ENCODE measurements around the gene LYZ. TPM values are rescaled to one million over a fixed set of nuclear protein-coding genes. Genes with fewer than 3 reads are reported as not detected.

The LYZ gene
- total RNA-seq = 100 to 1,000 TPM in 2 of 3 donors, 10 to 100 TPM in 1; 83.1 to 337 (median 146) TPM
- total RNA-seq (2013) = 267 TPM

DNA sequence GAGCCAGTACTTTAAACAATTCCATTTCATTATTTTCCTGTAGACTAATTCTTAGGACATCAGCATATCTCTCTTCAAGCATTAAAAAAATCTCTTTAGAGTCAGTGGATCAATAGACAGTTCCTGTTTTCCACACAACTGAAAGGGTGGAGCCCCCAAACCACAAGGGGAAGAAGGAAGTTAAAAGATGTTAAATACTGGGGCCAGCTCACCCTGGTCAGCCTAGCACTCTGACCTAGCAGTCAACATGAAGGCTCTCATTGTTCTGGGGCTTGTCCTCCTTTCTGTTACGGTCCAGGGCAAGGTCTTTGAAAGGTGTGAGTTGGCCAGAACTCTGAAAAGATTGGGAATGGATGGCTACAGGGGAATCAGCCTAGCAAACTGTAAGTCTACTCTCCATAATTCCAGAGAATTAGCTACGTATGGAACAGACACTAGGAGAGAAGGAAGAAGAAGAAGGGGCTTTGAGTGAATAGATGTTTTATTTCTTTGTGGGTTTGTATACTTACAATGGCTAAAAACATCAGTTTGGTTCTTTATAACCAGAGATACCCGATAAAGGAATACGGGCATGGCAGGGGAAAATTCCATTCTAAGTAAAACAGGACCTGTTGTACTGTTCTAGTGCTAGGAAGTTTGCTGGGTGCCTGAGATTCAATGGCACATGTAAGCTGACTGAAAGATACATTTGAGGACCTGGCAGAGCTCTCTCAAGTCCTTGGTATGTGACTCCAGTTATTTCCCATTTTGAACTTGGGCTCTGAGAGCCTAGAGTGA is at the start of gene LYZ:
Gene LYZ, plus strand, starts transcription at position 220 of the 777 bp plus-strand sequence. Its CDS starts 28 bp downstream, at position 248.
- WGBS (ENCODE audit: insufficient coverage) = 95% methylated on average over 2 of the region's 4 CpGs
- TF ChIP-seq, protein P1, sequence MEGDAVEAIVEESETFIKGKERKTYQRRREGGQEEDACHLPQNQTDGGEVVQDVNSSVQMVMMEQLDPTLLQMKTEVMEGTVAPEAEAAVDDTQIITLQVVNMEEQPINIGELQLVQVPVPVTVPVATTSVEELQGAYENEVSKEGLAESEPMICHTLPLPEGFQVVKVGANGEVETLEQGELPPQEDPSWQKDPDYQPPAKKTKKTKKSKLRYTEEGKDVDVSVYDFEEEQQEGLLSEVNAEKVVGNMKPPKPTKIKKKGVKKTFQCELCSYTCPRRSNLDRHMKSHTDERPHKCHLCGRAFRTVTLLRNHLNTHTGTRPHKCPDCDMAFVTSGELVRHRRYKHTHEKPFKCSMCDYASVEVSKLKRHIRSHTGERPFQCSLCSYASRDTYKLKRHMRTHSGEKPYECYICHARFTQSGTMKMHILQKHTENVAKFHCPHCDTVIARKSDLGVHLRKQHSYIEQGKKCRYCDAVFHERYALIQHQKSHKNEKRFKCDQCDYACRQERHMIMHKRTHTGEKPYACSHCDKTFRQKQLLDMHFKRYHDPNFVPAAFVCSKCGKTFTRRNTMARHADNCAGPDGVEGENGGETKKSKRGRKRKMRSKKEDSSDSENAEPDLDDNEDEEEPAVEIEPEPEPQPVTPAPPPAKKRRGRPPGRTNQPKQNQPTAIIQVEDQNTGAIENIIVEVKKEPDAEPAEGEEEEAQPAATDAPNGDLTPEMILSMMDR (IDR thresholded peaks at IDR 0.05) = no peak
- no peaks in the 10 kb centered on the region for H3K4me1 Mint-ChIP-seq
- no peak within 1 kb of the TSS for H3K27ac ChIP-seq (ENCODE audit: low read length)
- H3K4me3 ChIP-seq (ENCODE audit: low read length) = no peak within 1 kb of the TSS
- no peaks in the 10 kb centered on the region for H3K27me3 Mint-ChIP-seq (ENCODE audit: low read depth in 2 of 2)
- DNase-seq (no peak), ATAC-seq (peak in 2 of 3 donors; percentile 34 to 70)
- intact Hi-C loops (cut with micrococcal nuclease) = no loop called here
- no peaks in the 10 kb centered on the region for H3K36me3 Mint-ChIP-seq
- H3K4me3 Mint-ChIP-seq = no peak within 1 kb of the TSS
- H3K27me3 ChIP-seq (ENCODE audit: control insufficient read depth, insufficient read depth, low read length) = no peaks in the 10 kb centered on the region
- no peaks in the 10 kb centered on the region for H3K36me3 ChIP-seq (ENCODE audit: control insufficient read depth, insufficient read depth, low read length)
- H3K9me3 Mint-ChIP-seq = no peaks in the 10 kb centered on the region
- H3K9me3 ChIP-seq (ENCODE audit: control insufficient read depth, insufficient read depth, low read length) = no peaks in the 10 kb centered on the region
- no peak within 1 kb of the TSS for H3K27ac Mint-ChIP-seq
- no peaks in the 10 kb centered on the region for H3K4me1 ChIP-seq (ENCODE audit: control insufficient read depth, insufficient read depth, low read length)

GRCh38 chr12:69298947-69299346 is 49.2 kb upstream of the LYZ start:
- Histone ChIP-seq H3K27ac (ENCODE audit: low read length) (no peak overlapping the region), H3K9me3 (ENCODE audit: control insufficient read depth, insufficient read depth, low read length) (peaks cover 2% of the 10 kb centered on the region), H3K36me3 (ENCODE audit: control insufficient read depth, insufficient read depth, low read length) (no peaks in the 10 kb centered on the region), H3K4me3 (ENCODE audit: low read length) (no peak overlapping the region), H3K27me3 (ENCODE audit: control insufficient read depth, insufficient read depth, low read length) (no peaks in the 10 kb centered on the region), H3K4me1 (ENCODE audit: control insufficient read depth, insufficient read depth, low read length) (no peaks in the 10 kb centered on the region)
- Mint-ChIP-seq H3K9me3 (no peaks in the 10 kb centered on the region), H3K4me1 (no peaks in the 10 kb centered on the region), H3K27ac (no peak overlapping the region), H3K36me3 (no peaks in the 10 kb centered on the region), H3K4me3 (no peak overlapping the region), H3K27me3 (ENCODE audit: low read depth in 2 of 2) (peaks cover 16 to 22% of the 10 kb centered on the region in 2 donors)
- TF ChIP-seq, protein P1 (IDR thresholded peaks at IDR 0.05) = no peak
- DNase-seq = no peak
- intact Hi-C loops (cut with micrococcal nuclease) = loop anchor here (10.0 kb wide), 1 partner anchor 56 kb away; the partner anchor contains the start of gene YEATS4
- 88% methylated on average over 2 of the region's 2 CpGs for WGBS (ENCODE audit: insufficient coverage)
- no peak for ATAC-seq

DNA sequence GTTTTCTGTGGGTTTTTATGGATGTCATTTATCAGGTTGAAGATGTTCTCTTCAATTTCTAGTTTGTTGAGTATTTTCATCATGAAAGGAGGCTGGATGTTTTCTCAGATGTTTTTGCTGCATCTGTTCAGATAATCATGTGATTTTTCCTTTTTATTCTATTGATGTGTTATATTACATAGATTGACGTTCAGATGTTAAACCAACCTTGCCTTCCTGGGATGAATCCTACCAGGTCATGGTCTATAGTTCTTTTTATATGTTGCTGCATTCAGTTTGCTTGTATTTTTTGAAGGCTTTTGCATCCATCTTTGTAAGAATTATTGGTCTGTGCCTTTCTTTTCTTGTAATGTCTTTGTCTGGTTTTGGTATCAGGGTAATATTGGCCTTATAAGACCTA is 43.9 kb upstream of the LYZ start:
- Histone ChIP-seq H3K4me3 (ENCODE audit: low read length) (no peak overlapping the region), H3K36me3 (ENCODE audit: control insufficient read depth, insufficient read depth, low read length) (no peaks in the 10 kb centered on the region), H3K27me3 (ENCODE audit: control insufficient read depth, insufficient read depth, low read length) (no peaks in the 10 kb centered on the region), H3K9me3 (ENCODE audit: control insufficient read depth, insufficient read depth, low read length) (no peaks in the 10 kb centered on the region), H3K4me1 (ENCODE audit: control insufficient read depth, insufficient read depth, low read length) (no peaks in the 10 kb centered on the region), H3K27ac (ENCODE audit: low read length) (no peak overlapping the region)
- H3K27ac Mint-ChIP-seq = no peak overlapping the region
- H3K27me3 Mint-ChIP-seq (ENCODE audit: low read depth in 2 of 2) = peaks cover 7 to 21% of the 10 kb centered on the region in 2 donors
- H3K36me3 Mint-ChIP-seq = peaks cover 13% of the 10 kb centered on the region
- no peak overlapping the region for H3K4me3 Mint-ChIP-seq
- TF ChIP-seq, protein P1 (IDR thresholded peaks at IDR 0.05) = no peak
- H3K9me3 Mint-ChIP-seq = peaks cover 0 to 8% of the 10 kb centered on the region in 2 donors
- WGBS (ENCODE audit: insufficient coverage) = 86% methylated on average over 1 of the region's 1 CpG
- ATAC-seq = no peak
- intact Hi-C loops (cut with micrococcal nuclease) = no loop called here
- DNase-seq = no peak
- H3K4me1 Mint-ChIP-seq = no peaks in the 10 kb centered on the region
